CD4-positive, CD25-positive, alpha-beta regulatory T cell (primary cell): ENCODE measurements around the gene ZBTB4. TPM values are rescaled to one million over a fixed set of nuclear protein-coding genes. Genes with fewer than 3 reads are reported as not detected.

Source experiments
- ATAC-seq, 2 donors: fragments of 150-1000 bp; cut with Tn5 transposase; one replicate each; pipeline ENCODE4 v1.10.0; 2021; ENCODE audit warnings: low read depth in 2 of 2, moderate number of reproducible peaks in 2 of 2, moderate library complexity in 1 of 2
- DNase-seq, 3 donors: peaks; one replicate each; pipeline versions ENCODE4 v3.0.0 to v3.0.0-alpha.2; 2012 to 2022; ENCODE audit warnings: mixed read lengths in 1 of 3
- H3K27ac ChIP-seq: one replicate; pipeline ENCODE4 v1.7.0; 2013; ENCODE audit warnings: mild to moderate bottlenecking, low read length; ENCODE audit not compliant: insufficient read depth, poor library complexity, severe bottlenecking
- H3K27me3 ChIP-seq: one replicate; pipeline ENCODE4 v1.7.0; 2013; ENCODE audit warnings: low read length; ENCODE audit not compliant: control insufficient read depth, insufficient read depth
- H3K36me3 ChIP-seq: one replicate; pipeline ENCODE4 v1.7.0; 2013; ENCODE audit warnings: mild to moderate bottlenecking, low read length, moderate library complexity; ENCODE audit not compliant: control insufficient read depth, insufficient read depth
- H3K4me1 ChIP-seq: 2 replicates; pipeline ENCODE4 v1.7.0; 2013; ENCODE audit warnings: mild to moderate bottlenecking, low read length; ENCODE audit not compliant: insufficient read depth, control insufficient read depth, poor library complexity, severe bottlenecking
- H3K4me3 ChIP-seq: one replicate; pipeline ENCODE4 v1.7.0; 2013; ENCODE audit warnings: low read depth, mild to moderate bottlenecking, low read length, moderate library complexity
- H3K9me3 ChIP-seq, 2 experiments: 1 replicate in 1 of 2; 2 replicates in 1 of 2; pipeline ENCODE4 v1.7.0; 2013; ENCODE audit warnings: low read length in 2 of 2, mild to moderate bottlenecking in 1 of 2, moderate library complexity in 1 of 2; ENCODE audit not compliant: control insufficient read depth in 2 of 2
- H3K27ac Mint-ChIP-seq, 3 donors: one replicate each; pipeline ENCODE4 v1.8.0; 2020 to 2022; ENCODE audit warnings: mild to moderate bottlenecking in 3 of 3, mixed read lengths in 3 of 3, moderate library complexity in 2 of 3
- H3K27me3 Mint-ChIP-seq: one replicate; pipeline ENCODE4 v1.8.0; 2022; ENCODE audit warnings: mild to moderate bottlenecking, mixed read lengths
- H3K36me3 Mint-ChIP-seq: one replicate; pipeline ENCODE4 v1.8.0; 2020; ENCODE audit warnings: mixed read lengths
- H3K4me1 Mint-ChIP-seq, 4 donors: one replicate each; pipeline ENCODE4 v1.8.0; 2020 to 2022; ENCODE audit warnings: mixed read lengths in 4 of 4, mild to moderate bottlenecking in 1 of 4
- H3K4me3 Mint-ChIP-seq, 4 donors: one replicate each; pipeline ENCODE4 v1.8.0; 2020 to 2022; ENCODE audit warnings: mild to moderate bottlenecking in 4 of 4, mixed read lengths in 4 of 4, moderate library complexity in 3 of 4
- H3K9me3 Mint-ChIP-seq, 7 donors: one replicate each; pipeline ENCODE4 v1.8.0; 2020 to 2022; ENCODE audit warnings: mixed read lengths in 7 of 7, mild to moderate bottlenecking in 3 of 7, moderate library complexity in 2 of 7
- polyA plus RNA-seq, 4 donors: library from polyadenylated mRNA; unstranded; fragments of 300-500 nt; fragmentation: Illumina TruSeq; gene quantifications; one replicate each; pipeline ENCODE4 v1.2.3, GENCODE V29; 2021
- total RNA-seq: library from RNA; stranded (reverse); gene quantifications from one replicate; pipeline ENCODE4 v1.2.3, GENCODE V29; 2022

The ZBTB4 gene
- total and polyA plus RNA-seq, 5 donors from 2014 or later = 8.3 to 53.5 (median 11.5) TPM

- peaks cover 3% of the 10 kb centered on the region for H3K4me1 ChIP-seq
- no peak overlapping the region for H3K27ac ChIP-seq
- H3K36me3 ChIP-seq = no peaks in the 10 kb centered on the region
- H3K4me3 ChIP-seq = no peak overlapping the region
- Mint-ChIP-seq H3K27me3 (peaks cover 4% of the 10 kb centered on the region), H3K9me3 (no peaks in the 10 kb centered on the region), H3K4me1 (peaks cover 0 to 12% (median 6%) of the 10 kb centered on the region in 4 donors), H3K36me3 (no peaks in the 10 kb centered on the region), H3K4me3 (no peak overlapping the region), H3K27ac (peak overlapping the region in 1 of 3 donors; percentile 74)
- H3K9me3 ChIP-seq = no peaks in the 10 kb centered on the region
- ATAC-seq (no peak), DNase-seq (peak in 1 of 3 donors; percentile 11)
- no peaks in the 10 kb centered on the region for H3K27me3 ChIP-seq
Measured at GRCh38 chr17:7410634-7411426, 68.6 kb downstream of the ZBTB4 start.

DNA sequence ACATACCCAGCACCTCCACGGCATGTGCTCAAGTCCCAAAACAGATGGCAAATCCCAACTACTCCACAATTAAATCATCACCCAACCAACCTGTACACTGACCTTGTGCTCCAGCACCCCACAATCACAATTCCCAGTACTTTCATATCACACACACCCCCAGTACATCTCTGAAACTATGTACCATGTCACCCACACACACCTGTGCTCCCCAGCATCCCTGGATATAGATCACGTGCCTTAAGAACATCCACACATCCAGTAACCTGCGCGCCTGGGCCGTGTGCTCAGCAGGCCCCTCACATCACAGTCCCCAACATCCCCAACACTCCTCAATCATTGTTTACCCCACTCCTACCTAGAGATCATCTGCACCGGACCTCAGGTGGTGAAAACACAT is 69.7 kb downstream of the ZBTB4 start:
- Mint-ChIP-seq H3K9me3 (no peaks in the 10 kb centered on the region), H3K27ac (no peak overlapping the region)

More for the DNA sequence above, 69.7 kb downstream of the ZBTB4 start:
- no peak for ATAC-seq
- H3K4me1 ChIP-seq = peaks cover 12% of the 10 kb centered on the region
- Mint-ChIP-seq H3K36me3 (no peaks in the 10 kb centered on the region), H3K4me1 (peaks cover 0 to 15% (median 8%) of the 10 kb centered on the region in 4 donors), H3K27me3 (peaks cover 7% of the 10 kb centered on the region), H3K4me3 (peak overlapping the region in 1 of 4 donors; percentile 61)
- no peaks in the 10 kb centered on the region for H3K27me3 ChIP-seq
- H3K9me3 ChIP-seq = no peaks in the 10 kb centered on the region
- no peaks in the 10 kb centered on the region for H3K36me3 ChIP-seq
- no peak overlapping the region for H3K27ac ChIP-seq
- DNase-seq = no peak
- H3K4me3 ChIP-seq = no peak overlapping the region

Other genes starting within 250 kb of the ZBTB4 start
Only the 30 nearest of the 40 such genes appear.
- gene SLC2A4, start 197.9 kb downstream of the ZBTB4 start, total RNA-seq = not detected
- not detected for gene SLC2A4, start 197.9 kb downstream of the ZBTB4 start, polyA plus RNA-seq
- not detected for gene YBX2, start 185.0 kb downstream of the ZBTB4 start, total RNA-seq
- gene YBX2, start 185.0 kb downstream of the ZBTB4 start, polyA plus RNA-seq = not detected
- gene EIF5A, start 172.0 kb downstream of the ZBTB4 start, total RNA-seq = 485 TPM
- 100 to 1,000 TPM; 210 to 631 (median 398) TPM for gene EIF5A, start 172.0 kb downstream of the ZBTB4 start, polyA plus RNA-seq
- gene GPS2, start 164.3 kb downstream of the ZBTB4 start, total RNA-seq = 129 TPM
- 100 to 1,000 TPM in 2 of 4 donors, 10 to 100 TPM in 2; 79.3 to 107 (median 96.5) TPM for gene GPS2, start 164.3 kb downstream of the ZBTB4 start, polyA plus RNA-seq
- gene NEURL4, start 150.3 kb downstream of the ZBTB4 start, total RNA-seq = 39.5 TPM
- 1 to 10 TPM in 2 of 4 donors, under 1 TPM in 2; 0.27 to 1.2 (median 0.83) TPM for gene NEURL4, start 150.3 kb downstream of the ZBTB4 start, polyA plus RNA-seq
- 723 TPM for gene ACAP1, start 143.1 kb downstream of the ZBTB4 start, total RNA-seq
- 100 to 1,000 TPM; 194 to 259 (median 213) TPM for gene ACAP1, start 143.1 kb downstream of the ZBTB4 start, polyA plus RNA-seq
- 1.3 TPM for gene KCTD11, start 127.5 kb downstream of the ZBTB4 start, total RNA-seq
- gene KCTD11, start 127.5 kb downstream of the ZBTB4 start, polyA plus RNA-seq = 1 to 10 TPM; 2.6 to 4.0 (median 2.9) TPM
- not detected for gene TMEM95, start 124.5 kb downstream of the ZBTB4 start, total RNA-seq
- not detected for gene TMEM95, start 124.5 kb downstream of the ZBTB4 start, polyA plus RNA-seq
- gene TNK1, start 98.5 kb downstream of the ZBTB4 start, total RNA-seq = 4.8 TPM
- 1 to 10 TPM in 3 of 4 donors, under 1 TPM in 1; 0.42 to 3.8 (median 1.4) TPM for gene TNK1, start 98.5 kb downstream of the ZBTB4 start, polyA plus RNA-seq
- 113 TPM for gene PLSCR3, start 85.1 kb downstream of the ZBTB4 start, total RNA-seq
- gene PLSCR3, start 85.1 kb downstream of the ZBTB4 start, polyA plus RNA-seq = 100 to 1,000 TPM; 148 to 174 (median 153) TPM
- 23.0 TPM for gene TMEM256, start 75.5 kb downstream of the ZBTB4 start, total RNA-seq
- gene TMEM256, start 75.5 kb downstream of the ZBTB4 start, polyA plus RNA-seq = 10 to 100 TPM; 64.9 to 80.9 (median 66.7) TPM
- gene NLGN2, start 71.8 kb downstream of the ZBTB4 start, total RNA-seq = 3.6 TPM
- gene NLGN2, start 71.8 kb downstream of the ZBTB4 start, polyA plus RNA-seq = not detected
- not detected for gene SPEM1, start 59.3 kb downstream of the ZBTB4 start, total RNA-seq
- gene SPEM1, start 59.3 kb downstream of the ZBTB4 start, polyA plus RNA-seq = not detected
- gene SPEM2, start 54.0 kb downstream of the ZBTB4 start, total RNA-seq = not detected
- gene SPEM2, start 54.0 kb downstream of the ZBTB4 start, polyA plus RNA-seq = not detected
- gene SPEM3, start 50.8 kb downstream of the ZBTB4 start, total RNA-seq = not detected
- gene SPEM3, start 50.8 kb downstream of the ZBTB4 start, polyA plus RNA-seq = not detected
- gene TMEM102, start 44.2 kb downstream of the ZBTB4 start, total RNA-seq = 16.8 TPM
- gene TMEM102, start 44.2 kb downstream of the ZBTB4 start, polyA plus RNA-seq = 10 to 100 TPM; 22.3 to 28.4 (median 24.2) TPM
- 3.3 TPM for gene FGF11, start 40.1 kb downstream of the ZBTB4 start, total RNA-seq
- gene FGF11, start 40.1 kb downstream of the ZBTB4 start, polyA plus RNA-seq = under 1 TPM in 3 of 4 donors, not detected in 1; 0.07 to 0.27 (median 0.18) TPM
- gene CHRNB1, start 34.6 kb downstream of the ZBTB4 start, total RNA-seq = 7.6 TPM
- 10 to 100 TPM; 18.0 to 28.7 (median 27.0) TPM for gene CHRNB1, start 34.6 kb downstream of the ZBTB4 start, polyA plus RNA-seq
- not detected for gene SLC35G6, start 1.8 kb upstream of the ZBTB4 start, total RNA-seq
- gene SLC35G6, start 1.8 kb upstream of the ZBTB4 start, polyA plus RNA-seq = not detected
- 568 TPM for gene POLR2A, start 4.7 kb upstream of the ZBTB4 start, total RNA-seq
- gene POLR2A, start 4.7 kb upstream of the ZBTB4 start, polyA plus RNA-seq = 10 to 100 TPM; 32.3 to 44.0 (median 37.2) TPM
- 46.9 TPM for gene TNFSF12, start 69.4 kb upstream of the ZBTB4 start, total RNA-seq
- gene TNFSF12, start 69.4 kb upstream of the ZBTB4 start, polyA plus RNA-seq = 10 to 100 TPM; 35.5 to 49.6 (median 41.9) TPM
- gene TNFSF13, start 79.1 kb upstream of the ZBTB4 start, total RNA-seq = 1.6 TPM
- gene TNFSF13, start 79.1 kb upstream of the ZBTB4 start, polyA plus RNA-seq = under 1 TPM in 3 of 4 donors, not detected in 1; 0.41 to 0.52 (median 0.44) TPM
- 30.7 TPM for gene SENP3, start 82.3 kb upstream of the ZBTB4 start, total RNA-seq
- 10 to 100 TPM; 10.1 to 16.1 (median 11.8) TPM for gene SENP3, start 82.3 kb upstream of the ZBTB4 start, polyA plus RNA-seq
- gene CD68, start 100.0 kb upstream of the ZBTB4 start, total RNA-seq = 0.25 TPM
- gene CD68, start 100.0 kb upstream of the ZBTB4 start, polyA plus RNA-seq = 1 to 10 TPM in 1 of 4 donors, under 1 TPM in 2, not detected in 1; 0.65 to 1.2 (median 0.89) TPM
- 40.0 TPM for gene MPDU1, start 104.2 kb upstream of the ZBTB4 start, total RNA-seq
- gene MPDU1, start 104.2 kb upstream of the ZBTB4 start, polyA plus RNA-seq = 10 to 100 TPM; 41.0 to 63.7 (median 48.4) TPM
- not detected for gene SOX15, start 110.5 kb upstream of the ZBTB4 start, total RNA-seq
- not detected for gene SOX15, start 110.5 kb upstream of the ZBTB4 start, polyA plus RNA-seq
- gene FXR2, start 135.3 kb upstream of the ZBTB4 start, total RNA-seq = 28.7 TPM
- 10 to 100 TPM in 2 of 4 donors, 1 to 10 TPM in 2; 9.7 to 13.9 (median 10.4) TPM for gene FXR2, start 135.3 kb upstream of the ZBTB4 start, polyA plus RNA-seq
- 36.9 TPM for gene SAT2, start 148.2 kb upstream of the ZBTB4 start, total RNA-seq
- gene SAT2, start 148.2 kb upstream of the ZBTB4 start, polyA plus RNA-seq = 10 to 100 TPM; 26.7 to 36.5 (median 30.3) TPM
- not detected for gene SHBG, start 150.5 kb upstream of the ZBTB4 start, total RNA-seq
- not detected for gene SHBG, start 150.5 kb upstream of the ZBTB4 start, polyA plus RNA-seq
- not detected for gene ATP1B2, start 171.3 kb upstream of the ZBTB4 start, total RNA-seq
- not detected for gene ATP1B2, start 171.3 kb upstream of the ZBTB4 start, polyA plus RNA-seq